ENCODE data around the gene CCR5AS.

Gene CCR5AS

DNA sequence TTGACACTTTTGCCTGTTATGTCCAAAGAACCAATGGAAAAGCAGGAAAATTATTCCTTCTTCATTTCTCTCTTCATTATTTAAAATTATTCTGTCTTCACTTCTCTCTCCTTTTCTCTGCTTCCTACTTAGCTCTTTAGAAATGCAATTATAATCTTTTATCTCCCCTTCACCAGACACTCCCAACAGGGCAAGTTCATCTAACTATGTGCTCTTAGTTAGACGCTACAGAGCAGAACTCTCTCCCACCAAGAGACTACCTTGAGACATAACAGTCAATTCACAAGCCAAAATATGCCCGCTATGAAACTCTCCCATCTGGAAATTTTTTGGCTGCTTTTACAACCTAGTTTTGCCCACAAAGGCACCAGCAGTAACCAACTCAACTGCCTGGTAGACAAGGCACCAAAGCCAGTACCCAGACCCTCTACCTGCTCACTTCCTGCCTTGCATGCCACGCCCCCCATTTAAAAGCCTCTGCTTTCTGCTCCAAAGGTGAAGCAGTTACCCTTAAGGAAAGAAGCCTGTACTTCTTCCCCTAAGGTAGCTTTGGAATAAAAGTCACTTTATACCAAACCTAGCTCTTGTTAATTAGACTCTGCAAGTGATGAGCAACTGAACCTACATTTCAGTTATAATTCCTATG, 28.3 kb upstream of the CCR5AS start:
- Mint-ChIP-seq H3K9me3 (peaks cover 17% of the 10 kb centered on the region), H3K27ac (no peak overlapping the region), H3K4me3 (no peak overlapping the region), H3K4me1 (peaks cover 2% of the 10 kb centered on the region; the same call in 2 of the 3 replicates), H3K36me3 (ENCODE audit: low read depth) (peaks cover 7% of the 10 kb centered on the region; the same call in 2 of the 3 replicates), H3K27me3 (ENCODE audit: insufficient read depth, low read depth, poor library complexity) (no peaks in the 10 kb centered on the region)
- H3K79me2 ChIP-seq (replicated peaks; ENCODE audit: insufficient read depth) = no peaks in the 10 kb centered on the region
- H3K4me3 ChIP-seq = no peak overlapping the region
- peaks cover 4% of the 10 kb centered on the region; the same call in 1 of the 2 replicates for H3K9me2 ChIP-seq (ENCODE audit: insufficient read depth)
- TF ChIP-seq EZH2phosphoT487 (IDR thresholded peaks at IDR 0.05; ENCODE audit: unreplicated experiment) (no peak), EZH2 (IDR thresholded peaks at IDR 0.05; ENCODE audit: low read depth, unreplicated experiment) (no peak), STAT1 (IDR thresholded peaks at IDR 0.05; ENCODE audit: unreplicated experiment) (no peak), ZNF114 (CRISPR knock-in tag; IDR thresholded peaks at IDR 0.05) (no peak), CREB1 (CRISPR knock-in tag; IDR thresholded peaks at IDR 0.05; ENCODE audit: low read depth) (no peak), POLR2AphosphoS5 (IDR thresholded peaks at IDR 0.05; ENCODE audit: low read depth) (no peak), ZNF331 (CRISPR knock-in tag; IDR thresholded peaks at IDR 0.05; ENCODE audit: low read depth) (no peak), NANOG (IDR thresholded peaks at IDR 0.05; ENCODE audit: borderline replicate concordance) (no peak), JUNB (IDR thresholded peaks at IDR 0.05; ENCODE audit: unreplicated experiment) (no peak), CTCF (conservative IDR thresholded peaks at IDR 0.05; ENCODE audit: low read depth in 2 of 2) (no peak)
- TF ChIP-seq, protein P1, sequence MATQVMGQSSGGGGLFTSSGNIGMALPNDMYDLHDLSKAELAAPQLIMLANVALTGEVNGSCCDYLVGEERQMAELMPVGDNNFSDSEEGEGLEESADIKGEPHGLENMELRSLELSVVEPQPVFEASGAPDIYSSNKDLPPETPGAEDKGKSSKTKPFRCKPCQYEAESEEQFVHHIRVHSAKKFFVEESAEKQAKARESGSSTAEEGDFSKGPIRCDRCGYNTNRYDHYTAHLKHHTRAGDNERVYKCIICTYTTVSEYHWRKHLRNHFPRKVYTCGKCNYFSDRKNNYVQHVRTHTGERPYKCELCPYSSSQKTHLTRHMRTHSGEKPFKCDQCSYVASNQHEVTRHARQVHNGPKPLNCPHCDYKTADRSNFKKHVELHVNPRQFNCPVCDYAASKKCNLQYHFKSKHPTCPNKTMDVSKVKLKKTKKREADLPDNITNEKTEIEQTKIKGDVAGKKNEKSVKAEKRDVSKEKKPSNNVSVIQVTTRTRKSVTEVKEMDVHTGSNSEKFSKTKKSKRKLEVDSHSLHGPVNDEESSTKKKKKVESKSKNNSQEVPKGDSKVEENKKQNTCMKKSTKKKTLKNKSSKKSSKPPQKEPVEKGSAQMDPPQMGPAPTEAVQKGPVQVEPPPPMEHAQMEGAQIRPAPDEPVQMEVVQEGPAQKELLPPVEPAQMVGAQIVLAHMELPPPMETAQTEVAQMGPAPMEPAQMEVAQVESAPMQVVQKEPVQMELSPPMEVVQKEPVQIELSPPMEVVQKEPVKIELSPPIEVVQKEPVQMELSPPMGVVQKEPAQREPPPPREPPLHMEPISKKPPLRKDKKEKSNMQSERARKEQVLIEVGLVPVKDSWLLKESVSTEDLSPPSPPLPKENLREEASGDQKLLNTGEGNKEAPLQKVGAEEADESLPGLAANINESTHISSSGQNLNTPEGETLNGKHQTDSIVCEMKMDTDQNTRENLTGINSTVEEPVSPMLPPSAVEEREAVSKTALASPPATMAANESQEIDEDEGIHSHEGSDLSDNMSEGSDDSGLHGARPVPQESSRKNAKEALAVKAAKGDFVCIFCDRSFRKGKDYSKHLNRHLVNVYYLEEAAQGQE (IDR thresholded peaks at IDR 0.05; ENCODE audit: unreplicated experiment) = no peak
- TF ChIP-seq, protein P2, sequence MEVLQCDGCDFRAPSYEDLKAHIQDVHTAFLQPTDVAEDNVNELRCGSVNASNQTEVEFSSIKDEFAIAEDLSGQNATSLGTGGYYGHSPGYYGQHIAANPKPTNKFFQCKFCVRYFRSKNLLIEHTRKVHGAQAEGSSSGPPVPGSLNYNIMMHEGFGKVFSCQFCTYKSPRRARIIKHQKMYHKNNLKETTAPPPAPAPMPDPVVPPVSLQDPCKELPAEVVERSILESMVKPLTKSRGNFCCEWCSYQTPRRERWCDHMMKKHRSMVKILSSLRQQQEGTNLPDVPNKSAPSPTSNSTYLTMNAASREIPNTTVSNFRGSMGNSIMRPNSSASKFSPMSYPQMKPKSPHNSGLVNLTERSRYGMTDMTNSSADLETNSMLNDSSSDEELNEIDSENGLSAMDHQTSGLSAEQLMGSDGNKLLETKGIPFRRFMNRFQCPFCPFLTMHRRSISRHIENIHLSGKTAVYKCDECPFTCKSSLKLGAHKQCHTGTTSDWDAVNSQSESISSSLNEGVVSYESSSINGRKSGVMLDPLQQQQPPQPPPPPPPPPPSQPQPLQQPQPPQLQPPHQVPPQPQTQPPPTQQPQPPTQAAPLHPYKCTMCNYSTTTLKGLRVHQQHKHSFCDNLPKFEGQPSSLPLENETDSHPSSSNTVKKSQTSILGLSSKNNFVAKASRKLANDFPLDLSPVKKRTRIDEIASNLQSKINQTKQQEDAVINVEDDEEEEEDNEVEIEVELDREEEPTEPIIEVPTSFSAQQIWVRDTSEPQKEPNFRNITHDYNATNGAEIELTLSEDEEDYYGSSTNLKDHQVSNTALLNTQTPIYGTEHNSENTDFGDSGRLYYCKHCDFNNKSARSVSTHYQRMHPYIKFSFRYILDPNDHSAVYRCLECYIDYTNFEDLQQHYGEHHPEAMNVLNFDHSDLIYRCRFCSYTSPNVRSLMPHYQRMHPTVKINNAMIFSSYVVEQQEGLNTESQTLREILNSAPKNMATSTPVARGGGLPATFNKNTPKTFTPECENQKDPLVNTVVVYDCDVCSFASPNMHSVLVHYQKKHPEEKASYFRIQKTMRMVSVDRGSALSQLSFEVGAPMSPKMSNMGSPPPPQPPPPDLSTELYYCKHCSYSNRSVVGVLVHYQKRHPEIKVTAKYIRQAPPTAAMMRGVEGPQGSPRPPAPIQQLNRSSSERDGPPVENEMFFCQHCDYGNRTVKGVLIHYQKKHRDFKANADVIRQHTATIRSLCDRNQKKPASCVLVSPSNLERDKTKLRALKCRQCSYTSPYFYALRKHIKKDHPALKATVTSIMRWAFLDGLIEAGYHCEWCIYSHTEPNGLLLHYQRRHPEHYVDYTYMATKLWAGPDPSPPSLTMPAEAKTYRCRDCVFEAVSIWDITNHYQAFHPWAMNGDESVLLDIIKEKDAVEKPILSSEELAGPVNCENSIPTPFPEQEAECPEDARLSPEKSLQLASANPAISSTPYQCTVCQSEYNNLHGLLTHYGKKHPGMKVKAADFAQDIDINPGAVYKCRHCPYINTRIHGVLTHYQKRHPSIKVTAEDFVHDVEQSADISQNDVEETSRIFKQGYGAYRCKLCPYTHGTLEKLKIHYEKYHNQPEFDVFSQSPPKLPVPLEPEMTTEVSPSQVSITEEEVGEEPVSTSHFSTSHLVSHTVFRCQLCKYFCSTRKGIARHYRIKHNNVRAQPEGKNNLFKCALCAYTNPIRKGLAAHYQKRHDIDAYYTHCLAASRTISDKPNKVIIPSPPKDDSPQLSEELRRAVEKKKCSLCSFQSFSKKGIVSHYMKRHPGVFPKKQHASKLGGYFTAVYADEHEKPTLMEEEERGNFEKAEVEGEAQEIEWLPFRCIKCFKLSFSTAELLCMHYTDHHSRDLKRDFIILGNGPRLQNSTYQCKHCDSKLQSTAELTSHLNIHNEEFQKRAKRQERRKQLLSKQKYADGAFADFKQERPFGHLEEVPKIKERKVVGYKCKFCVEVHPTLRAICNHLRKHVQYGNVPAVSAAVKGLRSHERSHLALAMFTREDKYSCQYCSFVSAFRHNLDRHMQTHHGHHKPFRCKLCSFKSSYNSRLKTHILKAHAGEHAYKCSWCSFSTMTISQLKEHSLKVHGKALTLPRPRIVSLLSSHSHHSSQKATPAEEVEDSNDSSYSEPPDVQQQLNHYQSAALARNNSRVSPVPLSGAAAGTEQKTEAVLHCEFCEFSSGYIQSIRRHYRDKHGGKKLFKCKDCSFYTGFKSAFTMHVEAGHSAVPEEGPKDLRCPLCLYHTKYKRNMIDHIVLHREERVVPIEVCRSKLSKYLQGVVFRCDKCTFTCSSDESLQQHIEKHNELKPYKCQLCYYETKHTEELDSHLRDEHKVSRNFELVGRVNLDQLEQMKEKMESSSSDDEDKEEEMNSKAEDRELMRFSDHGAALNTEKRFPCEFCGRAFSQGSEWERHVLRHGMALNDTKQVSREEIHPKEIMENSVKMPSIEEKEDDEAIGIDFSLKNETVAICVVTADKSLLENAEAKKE (CRISPR knock-in tag; IDR thresholded peaks at IDR 0.05) = no peak
- TF ChIP-seq, protein P3, sequence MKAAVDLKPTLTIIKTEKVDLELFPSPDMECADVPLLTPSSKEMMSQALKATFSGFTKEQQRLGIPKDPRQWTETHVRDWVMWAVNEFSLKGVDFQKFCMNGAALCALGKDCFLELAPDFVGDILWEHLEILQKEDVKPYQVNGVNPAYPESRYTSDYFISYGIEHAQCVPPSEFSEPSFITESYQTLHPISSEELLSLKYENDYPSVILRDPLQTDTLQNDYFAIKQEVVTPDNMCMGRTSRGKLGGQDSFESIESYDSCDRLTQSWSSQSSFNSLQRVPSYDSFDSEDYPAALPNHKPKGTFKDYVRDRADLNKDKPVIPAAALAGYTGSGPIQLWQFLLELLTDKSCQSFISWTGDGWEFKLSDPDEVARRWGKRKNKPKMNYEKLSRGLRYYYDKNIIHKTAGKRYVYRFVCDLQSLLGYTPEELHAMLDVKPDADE (IDR thresholded peaks at IDR 0.05) = no peak
- H3F3A ChIP-seq (replicated peaks; ENCODE audit: low read depth) = no peaks in the 10 kb centered on the region
- peaks cover 7% of the 10 kb centered on the region for H3K36me3 ChIP-seq (ENCODE audit: insufficient read depth)
- ATAC-seq (no peak), DNase-seq (ENCODE audit: low spot score) (peak; percentile 37)
- H3K27me3 ChIP-seq (ENCODE audit: insufficient read depth) = no peaks in the 10 kb centered on the region
- no peaks in the 10 kb centered on the region for H4K20me1 ChIP-seq (replicated peaks; ENCODE audit: insufficient read depth)
- H3K27ac ChIP-seq (ENCODE audit: low read depth) = no peak overlapping the region
- peak overlapping the region; percentile 70 for H2AFZ ChIP-seq
- peaks cover under 1% of the 10 kb centered on the region; the same call in 1 of the 2 replicates for H3K4me1 ChIP-seq (ENCODE audit: insufficient read depth)
- H3K4me2 ChIP-seq = no peak overlapping the region

Data from GM23338 (cell line).